ENCODE data around the gene OR8B8.
"Not testable (repeated sequence)": the region's sequence is repeated elsewhere in the genome, so short reads cannot be mapped to it uniquely, and the experiment has no call there.

- not testable (repeated sequence) for TF ChIP-seq POLR2A (IDR thresholded peaks at IDR 0.05)
- TF ChIP-seq, protein P1, sequence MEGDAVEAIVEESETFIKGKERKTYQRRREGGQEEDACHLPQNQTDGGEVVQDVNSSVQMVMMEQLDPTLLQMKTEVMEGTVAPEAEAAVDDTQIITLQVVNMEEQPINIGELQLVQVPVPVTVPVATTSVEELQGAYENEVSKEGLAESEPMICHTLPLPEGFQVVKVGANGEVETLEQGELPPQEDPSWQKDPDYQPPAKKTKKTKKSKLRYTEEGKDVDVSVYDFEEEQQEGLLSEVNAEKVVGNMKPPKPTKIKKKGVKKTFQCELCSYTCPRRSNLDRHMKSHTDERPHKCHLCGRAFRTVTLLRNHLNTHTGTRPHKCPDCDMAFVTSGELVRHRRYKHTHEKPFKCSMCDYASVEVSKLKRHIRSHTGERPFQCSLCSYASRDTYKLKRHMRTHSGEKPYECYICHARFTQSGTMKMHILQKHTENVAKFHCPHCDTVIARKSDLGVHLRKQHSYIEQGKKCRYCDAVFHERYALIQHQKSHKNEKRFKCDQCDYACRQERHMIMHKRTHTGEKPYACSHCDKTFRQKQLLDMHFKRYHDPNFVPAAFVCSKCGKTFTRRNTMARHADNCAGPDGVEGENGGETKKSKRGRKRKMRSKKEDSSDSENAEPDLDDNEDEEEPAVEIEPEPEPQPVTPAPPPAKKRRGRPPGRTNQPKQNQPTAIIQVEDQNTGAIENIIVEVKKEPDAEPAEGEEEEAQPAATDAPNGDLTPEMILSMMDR (IDR thresholded peaks at IDR 0.05): not testable (repeated sequence)
These were observed 13.9 kb upstream of the OR8B8 start for GRCh38 chr11:124459379-124459778.
